H1 (cell line): Measurements from ENCODE around the gene GCH1. TPM values are rescaled to one million over a fixed set of nuclear protein-coding genes. Genes with fewer than 3 reads are reported as not detected.

Source experiments
- CTCF ChIA-PET: fragments of 300-600 bp; sonication (Branson Sonifier 250); formaldehyde crosslinking; loops from one replicate; lab custom pipeline; 2021; ENCODE audit not compliant: partially characterized antibody; lab: Charles Lee
- POLR2A ChIA-PET: fragments of 300-600 bp; sonication (Branson Sonifier 250); formaldehyde crosslinking; loops from one replicate; lab custom pipeline; 2021; ENCODE audit warnings: inconsistent platforms; ENCODE audit not compliant: partially characterized antibody; lab: Charles Lee
- DNase-seq, 2 experiments: peaks; one replicate each; pipeline versions ENCODE4 v3.0.0 to v3.0.0-alpha.2; 2010 to 2022; ENCODE audit warnings: low spot score in 2 of 2, low read depth in 1 of 2, mixed read lengths in 1 of 2
- FAIRE-seq: peaks from 2 replicates; lab custom pipeline; 2011; peaks lifted over from hg19 to GRCh38; lab: Jason Lieb, UNC
- H2AFZ ChIP-seq: 2 replicates; pipeline ENCODE4 v1.8.1; 2012; ENCODE audit warnings: low read length, inconsistent platforms
- H2AK5ac ChIP-seq: 2 replicates; pipeline ENCODE4 v1.6.1; 2013; ENCODE audit warnings: low read depth, low read length
- H2BK120ac ChIP-seq: replicated peaks from 2 replicates; pipeline ENCODE3; 2013; ENCODE audit warnings: low read depth, low read length, inconsistent platforms
- H2BK12ac ChIP-seq: 2 replicates; pipeline ENCODE4 v1.6.1; 2013; ENCODE audit warnings: low read depth, low read length
- H2BK15ac ChIP-seq: 2 replicates; pipeline ENCODE4 v1.6.1; 2013; ENCODE audit warnings: low read length
- H2BK20ac ChIP-seq: 2 replicates; pipeline ENCODE4 v1.6.1; 2013; ENCODE audit warnings: low read length
- H2BK5ac ChIP-seq: 2 replicates; pipeline ENCODE4 v1.6.1; 2013; ENCODE audit warnings: low read depth, low read length
- H3K14ac ChIP-seq: 2 replicates; pipeline ENCODE4 v1.6.1; 2013; ENCODE audit warnings: inconsistent platforms; ENCODE audit not compliant: insufficient read length
- H3K18ac ChIP-seq: 2 replicates; pipeline ENCODE4 v1.6.1; 2013; ENCODE audit warnings: low read length; ENCODE audit errors: extremely low read depth
- H3K23ac ChIP-seq: 2 replicates; pipeline ENCODE4 v1.6.1; 2013; ENCODE audit warnings: inconsistent platforms; ENCODE audit not compliant: insufficient read length
- H3K23me2 ChIP-seq: 2 replicates; pipeline ENCODE4 v1.6.1; 2013; ENCODE audit warnings: low read depth, low read length
- H3K27ac ChIP-seq: 2 replicates; pipeline ENCODE4 v1.6.1; 2011; ENCODE audit warnings: low read depth, low read length, inconsistent platforms
- H3K27me3 ChIP-seq, 4 experiments: replicated peaks in 1 of 4; 1 replicate in 1 of 4; 2 replicates in 3 of 4; pipeline versions ENCODE4 v1.6.1 to v1.8.1; 2011 to 2013; ENCODE audit warnings: low read length in 3 of 4, mild to moderate bottlenecking in 3 of 4, inconsistent platforms in 2 of 4, mixed read lengths in 2 of 4, moderate library complexity in 1 of 4; ENCODE audit not compliant: control insufficient read depth in 3 of 4, insufficient read depth in 3 of 4; ENCODE audit errors: extremely low read depth in 1 of 4
- H3K36me3 ChIP-seq, 4 experiments: 2 replicates each; pipeline versions ENCODE4 v1.6.1 to v1.8.1; 2011 to 2013; ENCODE audit warnings: mild to moderate bottlenecking in 4 of 4, low read length in 3 of 4, moderate library complexity in 2 of 4, control low read depth in 1 of 4, inconsistent platforms in 1 of 4; ENCODE audit not compliant: insufficient read depth in 4 of 4, control insufficient read depth in 2 of 4
- H3K4ac ChIP-seq: replicated peaks from 2 replicates; pipeline ENCODE3; 2013; ENCODE audit warnings: low read length, low read depth, mixed read lengths, inconsistent platforms; ENCODE audit not compliant: insufficient read length
- H3K4me1 ChIP-seq, 4 experiments: replicated peaks in 1 of 4; 1 replicate in 1 of 4; 2 replicates in 3 of 4; pipeline versions ENCODE4 v1.6.1 to v1.8.1; 2011 to 2013; ENCODE audit warnings: low read length in 3 of 4, inconsistent platforms in 2 of 4, mixed read lengths in 1 of 4; ENCODE audit not compliant: insufficient read depth in 4 of 4, control insufficient read depth in 3 of 4
- H3K4me2 ChIP-seq, 2 experiments: 2 replicates each; pipeline versions ENCODE4 v1.6.1 to v1.8.1; 2011 to 2013; ENCODE audit warnings: low read depth in 2 of 2, low read length in 2 of 2, control low read depth in 1 of 2, inconsistent platforms in 1 of 2, mild to moderate bottlenecking in 1 of 2; ENCODE audit not compliant: insufficient read depth in 1 of 2
- H3K4me3 ChIP-seq, 4 experiments: fragments of 200-600, 300-600 bp in 1 of 4; sonication (generic), shearing (Covaris generic), sonication (Bioruptor Twin) in 1 of 4; 2 replicates each; pipeline versions ENCODE4 v1.5.1 to v1.8.1; 2011 to 2016; ENCODE audit warnings: low read length in 4 of 4, low read depth in 3 of 4, control low read depth in 2 of 4, inconsistent platforms in 2 of 4, mild to moderate bottlenecking in 2 of 4, mixed read lengths in 1 of 4, moderate library complexity in 1 of 4; ENCODE audit not compliant: insufficient read depth in 2 of 4; ENCODE audit errors: extremely low read depth in 1 of 4
- H3K56ac ChIP-seq: replicated peaks from 2 replicates; pipeline ENCODE3; 2013; ENCODE audit warnings: low read depth, mild to moderate bottlenecking, mixed read lengths, low read length, inconsistent platforms; ENCODE audit not compliant: insufficient read length
- H3K79me1 ChIP-seq: 2 replicates; pipeline ENCODE4 v1.6.1; 2013; ENCODE audit warnings: low read depth, low read length, control low read depth
- H3K79me2 ChIP-seq, 2 experiments: 2 replicates each; pipeline versions ENCODE4 v1.6.1 to v1.8.1; 2012 to 2013; ENCODE audit warnings: low read length in 2 of 2, mild to moderate bottlenecking in 2 of 2, inconsistent platforms in 1 of 2; ENCODE audit not compliant: insufficient read depth in 2 of 2, control insufficient read depth in 1 of 2
- H3K9ac ChIP-seq, 4 experiments: replicated peaks in 1 of 4; 1 replicate in 1 of 4; 2 replicates in 3 of 4; pipeline versions ENCODE4 v1.6.1 to v1.8.1; 2011 to 2013; ENCODE audit warnings: low read depth in 3 of 4, low read length in 3 of 4, control low read depth in 2 of 4, mild to moderate bottlenecking in 2 of 4, moderate library complexity in 2 of 4, inconsistent platforms in 1 of 4; ENCODE audit errors: extremely low read depth in 1 of 4
- H3K9me3 ChIP-seq, 2 experiments: 2 replicates each; pipeline versions ENCODE4 v1.6.1 to v1.8.1; 2012 to 2013; ENCODE audit warnings: mild to moderate bottlenecking in 2 of 2, moderate library complexity in 2 of 2, control low read depth in 1 of 2, inconsistent platforms in 1 of 2, low read depth in 1 of 2, low read length in 1 of 2, mixed read lengths in 1 of 2; ENCODE audit not compliant: insufficient read depth in 2 of 2
- H4K20me1 ChIP-seq, 2 experiments: replicated peaks in 1 of 2; 2 replicates each; pipeline versions ENCODE3 to v1.8.1; 2011 to 2013; ENCODE audit warnings: inconsistent platforms in 2 of 2, low read length in 2 of 2, mild to moderate bottlenecking in 1 of 2; ENCODE audit not compliant: insufficient read depth in 2 of 2, control insufficient read depth in 1 of 2
- H4K5ac ChIP-seq: 2 replicates; pipeline ENCODE4 v1.6.1; 2013; ENCODE audit warnings: low read length, low read depth, mixed read lengths, inconsistent platforms; ENCODE audit not compliant: insufficient read length
- H4K8ac ChIP-seq: 2 replicates; pipeline ENCODE4 v1.8.0; 2013; ENCODE audit warnings: mild to moderate bottlenecking, moderate library complexity, low read length, inconsistent platforms; ENCODE audit not compliant: insufficient read depth; ENCODE audit errors: extremely low read depth
- H4K91ac ChIP-seq: replicated peaks from 2 replicates; pipeline ENCODE3; 2013; ENCODE audit warnings: low read length, mixed read lengths, inconsistent platforms; ENCODE audit not compliant: insufficient read length
- CBX5 ChIP-seq: fragments of 300-800, 300-1000 bp; sonication (generic); IDR thresholded peaks from 2 replicates; pipeline ENCODE4 v1.7.1; 2016; ENCODE audit warnings: antibody characterized with exemption, low read length, low read depth
- CEBPB ChIP-seq: IDR thresholded peaks from 2 replicates; pipeline ENCODE4 v1.6.1; 2012; ENCODE audit warnings: low read depth, low read length
- WGBS, 2 experiments: shearing (Covaris generic) in 1 of 2; methylation state at CpG; one replicate each; pipeline versions ENCODE4 v1.1.6 to v1.1.7; 2013 to 2015; ENCODE audit warnings: low lambda C conversion rate in 2 of 2, mixed read lengths in 2 of 2, inconsistent platforms in 1 of 2, low coverage in 1 of 2, missing lambda C conversion rate in 1 of 2; ENCODE audit not compliant: insufficient replicate concordance in 2 of 2, insufficient coverage in 1 of 2, insufficient read length in 1 of 2; ENCODE audit errors: extremely low coverage in 1 of 2, missing lambda C conversion rate in 1 of 2; 5-methylcytosine and 5-hydroxymethylcytosine counted together
- polyA plus RNA-seq, 7 experiments: library from polyadenylated mRNA; depleted of rRNA in 3 of 7; stranded (reverse) in 5 of 7; unstranded in 2 of 7; fragments of >200 nt in 5 of 7; fragments of 200-250 nt in 2 of 7; gene quantifications; 1 replicate in 5 of 7; 2 replicates in 1 of 7; 4 replicates in 1 of 7; pipeline versions ENCODE4 v1.2.1 to v1.2.3, GENCODE V29; 2011 to 2013; ENCODE audit warnings: missing spikeins in 2 of 7, mixed read lengths in 2 of 7
- total RNA-seq: library from RNA; stranded (reverse); fragmentation: NEBNext Ultra II Directional; extraction: Animal tissue kit (Norgen Biotek cat#: 25700); gene quantifications from 2 replicates; pipeline ENCODE4 v1.2.1, GENCODE V29; 2021

Gene GCH1
- total and polyA plus RNA-seq, 2 of the 8 experiments (the other 6 are each of a cell fraction or from before 2014, with no cell fraction given), result 7.3 to 7.9 TPM

- WGBS, 2 experiments, result 85% methylated on average over 5 of the region's 5 CpGs; no CpG with 5 or more reads in 1 of the 2 experiments
- TF ChIP-seq CEBPB (peak; percentile 47; the same call in 1 of the 2 replicates), CBX5 (no peak)
These were observed 7.4 kb upstream of the GCH1 start for GRCh38 chr14:54909817-54910558.

More at GRCh38 chr14:54909817-54910558, 7.4 kb upstream of the GCH1 start:
- no peak overlapping the region for H3K4ac ChIP-seq
- no peak overlapping the region for H3K56ac ChIP-seq
- no peak overlapping the region for H3K27ac ChIP-seq
- ChIA-PET CTCF (interaction anchor here (1.6 kb wide), 1 partner anchor 105 kb away, joined by 6 read pairs; no protein-coding TSS in a partner anchor), POLR2A (interaction anchor here (0.6 kb wide), 1 partner anchor 1426 kb away, joined by 3 read pairs; no protein-coding TSS in a partner anchor)
- no peak overlapping the region for H4K91ac ChIP-seq
- H4K20me1 ChIP-seq, result no peaks in the 10 kb centered on the region
- no peak for FAIRE-seq
- H3K79me2 ChIP-seq, result no peaks in the 10 kb centered on the region
- no peak overlapping the region for H2BK15ac ChIP-seq
- no peak overlapping the region for H2AFZ ChIP-seq
- H3K4me3 ChIP-seq, result no peak overlapping the region
- no peak overlapping the region for H4K8ac ChIP-seq
- H2BK20ac ChIP-seq, result no peak overlapping the region
- H3K9ac ChIP-seq, result no peak overlapping the region
- no peaks in the 10 kb centered on the region for H3K9me3 ChIP-seq
- no peak overlapping the region for H2BK5ac ChIP-seq
- H3K36me3 ChIP-seq, result no peaks in the 10 kb centered on the region; a peak in 1 of 8 replicates
- H3K4me2 ChIP-seq, result no peak overlapping the region
- H4K5ac ChIP-seq, result no peak overlapping the region
- DNase-seq, result no peak
- no peak overlapping the region for H2BK120ac ChIP-seq
- no peaks in the 10 kb centered on the region for H3K23me2 ChIP-seq
- no peaks in the 10 kb centered on the region for H3K79me1 ChIP-seq
- no peaks in the 10 kb centered on the region for H3K27me3 ChIP-seq
- no peak overlapping the region for H3K23ac ChIP-seq
- H3K4me1 ChIP-seq, result no peaks in the 10 kb centered on the region
- H2BK12ac ChIP-seq, result no peak overlapping the region
- no peak overlapping the region for H3K18ac ChIP-seq
- no peak overlapping the region for H2AK5ac ChIP-seq
- H3K14ac ChIP-seq, result no peak overlapping the region
